ENCODE data around the gene KRT38.

GRCh38 chr17:41483531-41483930, 42.7 kb upstream of the KRT38 start:
- TF ChIP-seq EZH2 (IDR thresholded peaks at IDR 0.05; ENCODE audit: insufficient read depth, low read length): no peak
- no peak for TF ChIP-seq CTCF (IDR thresholded peaks at IDR 0.05; ENCODE audit: insufficient read depth, low read depth, low read length)
